Measurements from ENCODE around the gene CSF3.

CSF3 gene

GRCh38 chr17:40015005-40015997 is at the start of gene CSF3:
Gene CSF3 (plus strand): TSS chr17:40015440. CDS start chr17:40015475, 35 bp downstream.
- no peak for DNase-seq

GRCh38 chr17:39966771-39967170 is 48.5 kb upstream of the CSF3 start:
- DNase-seq = no peak

DNA sequence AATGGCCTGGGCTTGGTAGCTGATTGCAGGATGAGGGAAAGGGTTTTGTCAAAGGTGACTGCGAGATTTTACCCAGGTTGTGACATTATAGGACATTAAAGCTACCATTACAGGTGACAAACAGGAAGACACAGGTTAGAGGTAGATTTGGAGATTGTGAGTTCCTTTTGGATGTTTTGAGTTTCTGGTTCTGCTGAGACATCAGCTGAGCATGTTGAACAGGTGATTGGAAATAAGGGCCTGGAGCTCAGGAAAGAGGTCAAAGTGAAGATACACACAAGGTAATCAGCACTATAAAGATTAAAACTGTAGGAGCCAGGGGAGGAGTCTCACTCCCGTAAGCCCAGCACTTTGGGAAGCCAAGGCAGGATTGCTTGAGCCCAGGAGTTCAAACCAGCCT is 46.5 kb upstream of the CSF3 start:
- DNase-seq = no peak

DNA sequence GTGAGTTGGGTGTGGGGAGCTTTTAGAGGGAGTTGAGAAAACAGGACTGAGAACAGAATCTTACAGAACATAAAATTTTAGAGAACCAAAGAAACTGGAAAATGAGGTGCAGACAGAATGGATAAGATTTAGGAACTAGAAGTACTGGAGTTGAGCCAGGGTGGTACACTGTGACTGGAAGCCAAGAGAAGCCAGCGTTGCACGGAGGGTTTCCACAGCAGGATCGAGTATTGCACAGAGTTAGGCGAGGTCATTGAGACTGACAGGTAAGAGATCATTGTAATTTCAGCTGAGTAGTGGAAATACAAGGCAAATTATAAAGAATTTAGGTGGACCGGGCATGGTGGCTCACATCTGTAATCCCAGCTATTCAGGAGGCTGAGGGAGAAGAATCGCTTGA is 45.9 kb upstream of the CSF3 start:
- no peak for DNase-seq

- DNase-seq = no peak
Measured at GRCh38 chr17:39970157-39970692, 45.0 kb upstream of the CSF3 start.

DNA sequence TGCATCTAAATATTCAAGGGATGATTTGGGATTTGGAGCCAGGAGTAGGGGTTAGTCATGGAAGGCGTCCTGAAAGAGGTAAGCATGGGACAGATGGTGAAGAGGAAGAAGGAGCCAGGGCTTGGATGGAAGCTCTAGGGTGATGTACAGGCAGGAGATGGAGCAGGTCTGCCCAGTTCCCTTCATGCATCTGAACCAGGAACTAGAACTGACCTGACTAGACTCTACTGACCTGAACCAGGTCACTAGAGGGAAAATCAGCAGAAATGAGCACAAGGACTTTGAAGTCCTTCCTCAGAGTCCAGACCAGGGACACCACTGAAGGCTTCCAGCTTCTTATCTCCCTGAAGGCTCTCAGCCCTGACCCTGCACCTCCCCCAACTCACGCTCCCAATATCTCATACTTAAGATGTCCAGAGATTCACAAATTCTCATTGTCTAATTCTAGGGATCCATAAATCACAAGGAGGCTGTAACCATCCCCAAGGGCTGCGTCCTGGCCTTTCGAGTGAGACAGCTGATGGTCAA is 44.1 kb upstream of the CSF3 start:
- no peak for DNase-seq

GRCh38 chr17:39972271-39972670 is 43.0 kb upstream of the CSF3 start:
- no peak for DNase-seq

DNA sequence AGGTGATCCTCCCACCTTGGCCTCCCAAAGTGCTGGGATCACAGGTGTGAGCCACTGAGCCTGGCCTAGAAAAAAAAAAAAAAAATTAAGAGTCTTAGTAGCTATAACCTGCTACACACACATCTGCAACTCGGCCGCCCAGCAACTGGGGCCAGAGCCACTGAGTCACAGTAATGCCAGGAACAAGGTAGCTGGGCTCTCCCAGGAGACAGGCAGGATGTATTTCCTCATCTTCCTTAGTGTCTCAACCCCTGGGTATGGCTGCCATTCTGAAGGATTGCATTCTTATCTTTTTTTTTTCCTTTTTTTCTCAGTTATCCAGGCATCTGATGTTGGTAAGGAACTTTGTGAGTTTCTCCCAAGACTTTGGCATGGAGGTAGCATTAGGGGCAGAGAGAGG is 41.7 kb upstream of the CSF3 start:
- no peak for DNase-seq

DNA sequence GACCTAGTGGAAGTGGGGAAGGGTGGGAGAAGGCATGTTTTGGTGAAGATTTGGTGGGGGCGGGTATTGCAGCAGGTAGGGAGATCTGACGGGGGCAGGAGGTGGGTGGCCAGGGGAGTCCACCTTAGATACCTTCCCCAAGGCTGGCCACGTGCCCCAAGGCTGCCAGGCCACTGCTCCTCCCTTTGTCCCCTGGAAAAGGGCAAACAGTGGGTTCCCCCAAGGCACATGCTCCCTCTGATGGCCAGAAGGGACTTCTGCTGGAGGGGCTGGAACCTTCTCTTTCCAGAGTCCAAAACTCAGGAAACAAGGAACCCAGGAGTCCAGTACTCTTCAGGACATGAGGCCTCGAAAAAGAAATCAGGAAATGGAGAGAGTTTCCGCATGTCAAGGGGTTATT is 40.8 kb upstream of the CSF3 start:
- DNase-seq = no peak

GRCh38 chr17:39975801-39976200 is 39.4 kb upstream of the CSF3 start:
- no peak for DNase-seq

GRCh38 chr17:39979016-39979670 is 36.1 kb upstream of the CSF3 start:
- DNase-seq = no peak

DNA sequence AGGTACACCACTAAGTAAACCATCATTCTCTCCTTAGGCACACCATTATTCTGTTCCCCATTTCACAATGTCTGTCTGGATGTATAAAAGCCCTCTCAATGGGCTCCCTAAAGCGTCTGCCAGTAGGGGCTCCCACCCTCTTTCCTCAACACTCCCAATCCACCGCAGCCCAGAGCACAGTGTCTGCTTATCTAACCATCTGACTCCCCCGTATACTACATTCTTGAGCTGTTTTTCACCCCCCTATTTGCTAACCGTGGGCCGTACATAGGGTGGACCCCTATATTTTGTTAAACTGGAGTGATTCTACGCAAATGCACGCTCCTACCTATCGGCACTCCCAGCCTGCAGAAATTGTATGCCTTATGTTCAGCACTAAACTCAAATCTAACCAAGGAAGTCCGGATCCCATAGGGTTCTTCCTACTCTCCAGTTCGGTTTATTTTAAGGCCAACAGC is 35.3 kb upstream of the CSF3 start:
- DNase-seq = no peak

GRCh38 chr17:39980351-39981206 is 34.7 kb upstream of the CSF3 start, which contains the start of gene PSMD3:
Gene PSMD3 (plus strand): TSS chr17:39980807. CDS start chr17:39980971, 164 bp downstream.
- peak; percentile 96 to 99 for DNase-seq

GRCh38 chr17:39981207-39981741 is 34.0 kb upstream of the CSF3 start:
- DNase-seq = no peak

DNA sequence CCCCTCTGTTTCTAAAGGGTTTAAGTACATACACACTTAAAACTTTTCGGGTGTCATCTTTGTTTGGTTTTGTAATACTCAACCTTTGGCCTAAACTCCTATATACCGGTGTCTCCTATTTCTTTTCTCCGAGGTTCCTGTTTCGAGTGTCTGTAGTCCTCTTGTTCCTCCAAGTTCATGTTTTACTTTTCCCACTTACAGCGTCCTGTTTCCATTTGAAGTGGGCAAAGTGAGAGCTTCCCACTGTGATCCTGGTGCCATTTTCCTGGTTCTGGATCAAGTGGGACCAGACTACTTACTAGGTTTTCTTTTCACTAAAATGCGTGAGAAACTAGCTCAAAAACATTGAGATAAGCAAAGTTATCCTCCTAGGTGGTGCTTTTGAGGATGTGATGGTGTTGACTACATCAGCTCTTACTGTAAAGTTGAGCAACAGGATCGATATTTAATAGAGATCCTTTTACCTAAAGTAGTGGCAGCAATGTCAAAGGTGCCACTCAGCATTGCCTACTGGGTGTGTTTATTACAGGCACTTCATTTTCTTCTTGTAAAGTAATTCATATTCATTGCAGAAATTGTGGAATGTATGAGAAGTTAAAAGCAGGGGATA is 33.4 kb upstream of the CSF3 start:
- no peak for DNase-seq

DNA sequence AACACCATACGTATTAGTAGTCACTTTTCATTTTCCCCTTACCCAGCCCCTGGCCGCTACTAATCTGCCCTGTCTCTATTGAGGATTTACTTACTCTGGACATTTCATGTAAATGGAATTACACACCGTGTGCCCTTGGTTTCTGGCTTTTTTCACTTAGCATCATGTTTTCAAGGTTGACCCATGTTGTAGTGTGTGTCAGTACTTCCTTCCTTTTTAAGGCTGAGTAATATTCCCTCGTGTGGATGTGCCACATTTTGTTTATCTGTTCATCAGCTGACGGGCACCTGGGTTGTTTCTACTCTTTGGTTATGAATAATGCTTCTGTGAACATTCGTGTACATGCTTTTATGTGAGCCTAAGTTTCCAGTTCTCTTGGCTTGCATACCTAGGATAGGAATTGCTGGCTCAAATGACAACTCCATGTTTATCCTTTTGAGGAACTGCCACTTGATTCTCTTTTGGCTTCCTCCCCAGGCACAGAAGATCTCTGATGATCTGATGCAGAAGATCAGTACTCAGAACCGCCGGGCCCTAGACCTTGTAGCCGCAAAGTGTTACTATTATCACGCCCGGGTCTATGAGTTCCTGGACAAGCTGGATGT is 26.9 kb upstream of the CSF3 start:
- no peak for DNase-seq

GRCh38 chr17:39994448-39994847 is 20.8 kb upstream of the CSF3 start:
- DNase-seq = no peak

GRCh38 chr17:39995438-39995837 is 19.8 kb upstream of the CSF3 start:
- DNase-seq = no peak

DNA sequence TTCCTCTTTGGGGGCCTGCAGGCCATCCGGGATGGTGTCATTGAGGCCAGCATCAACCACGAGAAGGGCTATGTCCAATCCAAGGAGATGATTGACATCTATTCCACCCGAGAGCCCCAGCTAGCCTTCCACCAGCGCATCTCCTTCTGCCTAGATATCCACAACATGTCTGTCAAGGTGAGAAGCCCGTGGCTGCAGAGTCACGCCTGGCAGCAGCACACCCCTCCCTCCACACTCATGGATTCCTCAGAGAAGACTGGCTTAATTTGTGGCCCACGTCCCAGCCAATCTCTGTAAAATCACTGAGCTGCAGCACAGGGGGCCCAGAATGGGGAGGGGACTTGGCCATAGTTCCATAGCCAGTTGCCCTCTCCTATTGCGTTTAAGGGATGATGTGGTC is 19.1 kb upstream of the CSF3 start:
- no peak for DNase-seq

- no peak for DNase-seq
Measured at GRCh38 chr17:39996800-39997199, 18.4 kb upstream of the CSF3 start.

DNA sequence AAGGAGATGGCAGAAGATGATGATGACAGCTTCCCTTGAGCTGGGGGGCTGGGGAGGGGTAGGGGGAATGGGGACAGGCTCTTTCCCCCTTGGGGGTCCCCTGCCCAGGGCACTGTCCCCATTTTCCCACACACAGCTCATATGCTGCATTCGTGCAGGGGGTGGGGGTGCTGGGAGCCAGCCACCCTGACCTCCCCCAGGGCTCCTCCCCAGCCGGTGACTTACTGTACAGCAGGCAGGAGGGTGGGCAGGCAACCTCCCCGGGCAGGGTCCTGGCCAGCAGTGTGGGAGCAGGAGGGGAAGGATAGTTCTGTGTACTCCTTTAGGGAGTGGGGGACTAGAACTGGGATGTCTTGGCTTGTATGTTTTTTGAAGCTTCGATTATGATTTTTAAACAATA is 17.7 kb upstream of the CSF3 start:
- DNase-seq = no peak
